ENCODE data around the gene LANCL3.
"Not testable (repeated sequence)": the region's sequence is repeated elsewhere in the genome, so short reads cannot be mapped to it uniquely, and the experiment has no call there.

LANCL3 gene

GRCh38 chrX:37613933-37614332 lies 42.5 kb downstream of the LANCL3 start:
- DNase-seq (ENCODE audit: low read depth in 3 of 3), result no peak

GRCh38 chrX:37627602-37628001 lies 56.1 kb downstream of the LANCL3 start:
- no peak for DNase-seq (ENCODE audit: low read depth in 3 of 3)

GRCh38 chrX:37638047-37638446 lies 66.6 kb downstream of the LANCL3 start:
- no peak for DNase-seq (ENCODE audit: low read depth in 3 of 3)

- DNase-seq (ENCODE audit: low read depth in 3 of 3), result no peak
Observed at GRCh38 chrX:37640142-37640541, 68.7 kb downstream of the LANCL3 start.

GRCh38 chrX:37641859-37642258 lies 70.4 kb downstream of the LANCL3 start:
- no peak for DNase-seq (ENCODE audit: low read depth in 3 of 3)

- DNase-seq (ENCODE audit: low read depth in 3 of 3), result no peak
Observed at GRCh38 chrX:37644381-37645305, 73.2 kb downstream of the LANCL3 start.

- DNase-seq (ENCODE audit: low read depth in 3 of 3), result no peak
Observed at GRCh38 chrX:37646254-37646653, 74.8 kb downstream of the LANCL3 start.

GRCh38 chrX:37650879-37651278 lies 79.4 kb downstream of the LANCL3 start:
- not testable (repeated sequence) for DNase-seq (ENCODE audit: low read depth in 3 of 3)

GRCh38 chrX:37651921-37652452 lies 80.5 kb downstream of the LANCL3 start:
- no peak for DNase-seq (ENCODE audit: low read depth in 3 of 3)

GRCh38 chrX:37652589-37653231 lies 81.2 kb downstream of the LANCL3 start:
- DNase-seq (ENCODE audit: low read depth in 3 of 3), result no peak

- no peak for DNase-seq (ENCODE audit: low read depth in 3 of 3)
Observed at GRCh38 chrX:37653397-37654085, 82.1 kb downstream of the LANCL3 start.

- no peak for DNase-seq (ENCODE audit: low read depth in 3 of 3)
Observed at GRCh38 chrX:37658343-37659030, 87.0 kb downstream of the LANCL3 start.

- no peak for DNase-seq (ENCODE audit: low read depth in 3 of 3)
Observed at GRCh38 chrX:37659047-37659446, 87.6 kb downstream of the LANCL3 start.

GRCh38 chrX:37662181-37662580 lies 90.7 kb downstream of the LANCL3 start:
- no peak for DNase-seq (ENCODE audit: low read depth in 3 of 3)

GRCh38 chrX:37666516-37666915 lies 95.1 kb downstream of the LANCL3 start:
- DNase-seq (ENCODE audit: low read depth in 3 of 3), result no peak

- DNase-seq (ENCODE audit: low read depth in 3 of 3), result no peak
Observed at GRCh38 chrX:37667141-37667540, 95.7 kb downstream of the LANCL3 start.

- DNase-seq (ENCODE audit: low read depth in 3 of 3), result no peak
Observed at GRCh38 chrX:37672563-37672962, 101.1 kb downstream of the LANCL3 start.

- no peak for DNase-seq (ENCODE audit: low read depth in 3 of 3)
Observed at GRCh38 chrX:37676811-37677210, 105.3 kb downstream of the LANCL3 start.

- no peak for DNase-seq (ENCODE audit: low read depth in 3 of 3)
Observed at GRCh38 chrX:37677243-37677642, 105.8 kb downstream of the LANCL3 start.

GRCh38 chrX:37677765-37678164 lies 106.3 kb downstream of the LANCL3 start:
- no peak for DNase-seq (ENCODE audit: low read depth in 3 of 3)

GRCh38 chrX:37678574-37678973 lies 107.1 kb downstream of the LANCL3 start:
- no peak for DNase-seq (ENCODE audit: low read depth in 3 of 3)

GRCh38 chrX:37679230-37679629 lies 107.8 kb downstream of the LANCL3 start:
- DNase-seq (ENCODE audit: low read depth in 3 of 3), result no peak
